ENCODE data around the gene LYPLAL1. TPM values are rescaled to one million over a fixed set of nuclear protein-coding genes. Genes with fewer than 3 reads are reported as not detected.

LYPLAL1 gene
- total RNA-seq, 1 experiment from 2014 or later, result 40.0 TPM

DNA sequence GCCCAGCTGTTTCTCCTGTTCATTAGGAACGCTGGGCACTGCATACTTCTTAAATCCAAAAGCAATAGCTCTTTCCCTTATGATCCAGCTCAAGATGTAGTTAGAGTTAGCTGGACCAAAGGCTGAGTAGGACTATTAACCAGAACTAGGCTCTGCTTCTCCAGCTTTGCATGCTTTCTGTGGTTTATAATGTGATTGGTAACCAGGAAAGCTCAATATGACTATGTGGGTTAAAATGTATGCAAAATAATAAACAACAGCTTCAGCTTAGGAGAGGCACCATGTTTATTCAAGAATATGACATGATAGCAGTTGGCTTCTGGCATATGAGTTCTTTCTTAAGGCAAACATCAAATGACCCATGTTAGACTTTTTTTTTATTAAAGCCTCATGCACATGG, 73.8 kb downstream of the LYPLAL1 start:
- Histone ChIP-seq H4K20me1 (ENCODE audit: insufficient read depth) (no peaks in the 10 kb centered on the region), H3K27me3 (ENCODE audit: insufficient read depth, low read length) (no peaks in the 10 kb centered on the region), H3K27ac (ENCODE audit: low read depth, low read length) (no peak overlapping the region), H3K9ac (ENCODE audit: low read length) (no peak overlapping the region), H2AFZ (ENCODE audit: low read depth, low read length, poor library complexity, severe bottlenecking) (no peak overlapping the region), H3K36me3 (ENCODE audit: control insufficient read depth in 1 of 2, insufficient read depth in 2 of 2, low read length in 2 of 2) (no peaks in the 10 kb centered on the region), H3K9me3 (ENCODE audit: control insufficient read depth in 1 of 2, insufficient read depth in 1 of 2, low read depth in 1 of 2, low read length in 2 of 2) (no peaks in the 10 kb centered on the region), H3K4me1 (ENCODE audit: control insufficient read depth in 1 of 2, insufficient read depth in 2 of 2, low read length in 2 of 2) (no peaks in the 10 kb centered on the region), H3K79me2 (ENCODE audit: insufficient read depth, low read length) (no peaks in the 10 kb centered on the region), H3K4me3 (replicated peaks in 1 of 2; ENCODE audit: low read depth in 1 of 2, low read length in 2 of 2) (no peak overlapping the region), H3K4me2 (ENCODE audit: low read length) (no peak overlapping the region), H3K9me2 (ENCODE audit: insufficient read depth) (no peaks in the 10 kb centered on the region)
- no TSS peak for BruUV-seq (replicated peaks)
- no peak for TF ChIP-seq POLR2AphosphoS5 (IDR thresholded peaks at IDR 0.05; ENCODE audit: low read depth, low read length)
- TF ChIP-seq JUND (IDR thresholded peaks at IDR 0.05), result no peak
- TF ChIP-seq, protein P1, sequence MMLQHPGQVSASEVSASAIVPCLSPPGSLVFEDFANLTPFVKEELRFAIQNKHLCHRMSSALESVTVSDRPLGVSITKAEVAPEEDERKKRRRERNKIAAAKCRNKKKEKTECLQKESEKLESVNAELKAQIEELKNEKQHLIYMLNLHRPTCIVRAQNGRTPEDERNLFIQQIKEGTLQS (IDR thresholded peaks at IDR 0.05), result no peak
- TF ChIP-seq ELF1 (IDR thresholded peaks at IDR 0.05; ENCODE audit: borderline replicate concordance, low read depth), result no peak
- TF ChIP-seq, protein P2, sequence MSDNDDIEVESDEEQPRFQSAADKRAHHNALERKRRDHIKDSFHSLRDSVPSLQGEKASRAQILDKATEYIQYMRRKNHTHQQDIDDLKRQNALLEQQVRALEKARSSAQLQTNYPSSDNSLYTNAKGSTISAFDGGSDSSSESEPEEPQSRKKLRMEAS (IDR thresholded peaks at IDR 0.05), result no peak
- TF ChIP-seq, protein P3, sequence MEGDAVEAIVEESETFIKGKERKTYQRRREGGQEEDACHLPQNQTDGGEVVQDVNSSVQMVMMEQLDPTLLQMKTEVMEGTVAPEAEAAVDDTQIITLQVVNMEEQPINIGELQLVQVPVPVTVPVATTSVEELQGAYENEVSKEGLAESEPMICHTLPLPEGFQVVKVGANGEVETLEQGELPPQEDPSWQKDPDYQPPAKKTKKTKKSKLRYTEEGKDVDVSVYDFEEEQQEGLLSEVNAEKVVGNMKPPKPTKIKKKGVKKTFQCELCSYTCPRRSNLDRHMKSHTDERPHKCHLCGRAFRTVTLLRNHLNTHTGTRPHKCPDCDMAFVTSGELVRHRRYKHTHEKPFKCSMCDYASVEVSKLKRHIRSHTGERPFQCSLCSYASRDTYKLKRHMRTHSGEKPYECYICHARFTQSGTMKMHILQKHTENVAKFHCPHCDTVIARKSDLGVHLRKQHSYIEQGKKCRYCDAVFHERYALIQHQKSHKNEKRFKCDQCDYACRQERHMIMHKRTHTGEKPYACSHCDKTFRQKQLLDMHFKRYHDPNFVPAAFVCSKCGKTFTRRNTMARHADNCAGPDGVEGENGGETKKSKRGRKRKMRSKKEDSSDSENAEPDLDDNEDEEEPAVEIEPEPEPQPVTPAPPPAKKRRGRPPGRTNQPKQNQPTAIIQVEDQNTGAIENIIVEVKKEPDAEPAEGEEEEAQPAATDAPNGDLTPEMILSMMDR (IDR thresholded peaks at IDR 0.05 in 2 of 3, conservative IDR thresholded peaks at IDR 0.05 in 1 of 3; ENCODE audit: borderline replicate concordance in 1 of 3, insufficient read depth in 1 of 3, low read depth in 2 of 3, low read length in 2 of 3), result no peak
- no peak for TF ChIP-seq EZH2 (IDR thresholded peaks at IDR 0.05)
- TF ChIP-seq, protein P4, sequence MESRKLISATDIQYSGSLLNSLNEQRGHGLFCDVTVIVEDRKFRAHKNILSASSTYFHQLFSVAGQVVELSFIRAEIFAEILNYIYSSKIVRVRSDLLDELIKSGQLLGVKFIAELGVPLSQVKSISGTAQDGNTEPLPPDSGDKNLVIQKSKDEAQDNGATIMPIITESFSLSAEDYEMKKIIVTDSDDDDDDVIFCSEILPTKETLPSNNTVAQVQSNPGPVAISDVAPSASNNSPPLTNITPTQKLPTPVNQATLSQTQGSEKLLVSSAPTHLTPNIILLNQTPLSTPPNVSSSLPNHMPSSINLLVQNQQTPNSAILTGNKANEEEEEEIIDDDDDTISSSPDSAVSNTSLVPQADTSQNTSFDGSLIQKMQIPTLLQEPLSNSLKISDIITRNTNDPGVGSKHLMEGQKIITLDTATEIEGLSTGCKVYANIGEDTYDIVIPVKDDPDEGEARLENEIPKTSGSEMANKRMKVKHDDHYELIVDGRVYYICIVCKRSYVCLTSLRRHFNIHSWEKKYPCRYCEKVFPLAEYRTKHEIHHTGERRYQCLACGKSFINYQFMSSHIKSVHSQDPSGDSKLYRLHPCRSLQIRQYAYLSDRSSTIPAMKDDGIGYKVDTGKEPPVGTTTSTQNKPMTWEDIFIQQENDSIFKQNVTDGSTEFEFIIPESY (IDR thresholded peaks at IDR 0.05; ENCODE audit: extremely low read depth, insufficient replicate concordance, low read length), result no peak
- no peak for TF ChIP-seq SIN3A (IDR thresholded peaks at IDR 0.05; ENCODE audit: low read depth)
- TF ChIP-seq, protein P5, sequence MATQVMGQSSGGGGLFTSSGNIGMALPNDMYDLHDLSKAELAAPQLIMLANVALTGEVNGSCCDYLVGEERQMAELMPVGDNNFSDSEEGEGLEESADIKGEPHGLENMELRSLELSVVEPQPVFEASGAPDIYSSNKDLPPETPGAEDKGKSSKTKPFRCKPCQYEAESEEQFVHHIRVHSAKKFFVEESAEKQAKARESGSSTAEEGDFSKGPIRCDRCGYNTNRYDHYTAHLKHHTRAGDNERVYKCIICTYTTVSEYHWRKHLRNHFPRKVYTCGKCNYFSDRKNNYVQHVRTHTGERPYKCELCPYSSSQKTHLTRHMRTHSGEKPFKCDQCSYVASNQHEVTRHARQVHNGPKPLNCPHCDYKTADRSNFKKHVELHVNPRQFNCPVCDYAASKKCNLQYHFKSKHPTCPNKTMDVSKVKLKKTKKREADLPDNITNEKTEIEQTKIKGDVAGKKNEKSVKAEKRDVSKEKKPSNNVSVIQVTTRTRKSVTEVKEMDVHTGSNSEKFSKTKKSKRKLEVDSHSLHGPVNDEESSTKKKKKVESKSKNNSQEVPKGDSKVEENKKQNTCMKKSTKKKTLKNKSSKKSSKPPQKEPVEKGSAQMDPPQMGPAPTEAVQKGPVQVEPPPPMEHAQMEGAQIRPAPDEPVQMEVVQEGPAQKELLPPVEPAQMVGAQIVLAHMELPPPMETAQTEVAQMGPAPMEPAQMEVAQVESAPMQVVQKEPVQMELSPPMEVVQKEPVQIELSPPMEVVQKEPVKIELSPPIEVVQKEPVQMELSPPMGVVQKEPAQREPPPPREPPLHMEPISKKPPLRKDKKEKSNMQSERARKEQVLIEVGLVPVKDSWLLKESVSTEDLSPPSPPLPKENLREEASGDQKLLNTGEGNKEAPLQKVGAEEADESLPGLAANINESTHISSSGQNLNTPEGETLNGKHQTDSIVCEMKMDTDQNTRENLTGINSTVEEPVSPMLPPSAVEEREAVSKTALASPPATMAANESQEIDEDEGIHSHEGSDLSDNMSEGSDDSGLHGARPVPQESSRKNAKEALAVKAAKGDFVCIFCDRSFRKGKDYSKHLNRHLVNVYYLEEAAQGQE (IDR thresholded peaks at IDR 0.05; ENCODE audit: low read depth), result no peak
- no peak for TF ChIP-seq YY1 (IDR thresholded peaks at IDR 0.05; ENCODE audit: extremely low read depth, insufficient replicate concordance, low read depth, low read length)
- no peak for TF ChIP-seq RAD21 (IDR thresholded peaks at IDR 0.05; ENCODE audit: low read depth)
- TF ChIP-seq CEBPB (IDR thresholded peaks at IDR 0.05; ENCODE audit: low read depth), result no peak
- TF ChIP-seq EGR1 (IDR thresholded peaks at IDR 0.05; ENCODE audit: low read depth), result no peak
- no peak for TF ChIP-seq ZFX (IDR thresholded peaks at IDR 0.05)
- TF ChIP-seq SP1 (IDR thresholded peaks at IDR 0.05; ENCODE audit: low read depth), result no peak
- TF ChIP-seq ZNF274 (IDR thresholded peaks at IDR 0.05; ENCODE audit: low read depth, low read length), result no peak
- no peak for TF ChIP-seq POLR2A (IDR thresholded peaks at IDR 0.05; ENCODE audit: borderline replicate concordance, extremely low read depth, insufficient read depth, insufficient read length)
- TF ChIP-seq EZH2phosphoT487 (IDR thresholded peaks at IDR 0.05; ENCODE audit: borderline replicate concordance), result no peak
- no peak for TF ChIP-seq CBX3 (IDR thresholded peaks at IDR 0.05; ENCODE audit: low read depth)
- POLR2A ChIA-PET, result no interaction called here
- intact Hi-C loops (cut with micrococcal nuclease), result no loop called here
- no peak for ATAC-seq
- no peak for DNase-seq (ENCODE audit: low read depth, low spot score)
- RAD21 ChIA-PET (ENCODE audit: low non-redundant PET in 1 of 2, low total read pairs in 2 of 2, uncharacterized antibody in 2 of 2, unreplicated experiment in 2 of 2), result no interaction called here
- CTCF ChIA-PET, result no interaction called here
